HepG2 (cell line): ENCODE data around the gene IL15. TPM values are rescaled to one million over a fixed set of nuclear protein-coding genes. Genes with fewer than 3 reads are reported as not detected.

Source experiments
- ATAC-seq: fragments of 200-7000 bp; cut with Tn5 transposase; 3 replicates; pipeline ENCODE4 v1.9.1; 2020; ENCODE audit warnings: mild to moderate bottlenecking, moderate library complexity
- BruUV-seq: library from RNA; stranded (reverse); fragments of 400-500 nt; replicated peaks from 2 replicates; lab custom pipeline; 2021; lab: Mats Ljungman, UMichigan
- CTCF ChIA-PET: fragments of 300-600 bp; formaldehyde crosslinking; extraction: SDS; loops from one replicate; lab custom pipeline; 2021; ENCODE audit warnings: low total read pairs, inconsistent platforms, low intra/inter-chr PET ratio; lab: Yijun Ruan, JAX
- POLR2A ChIA-PET: fragments of 350-600 bp; sonication (Branson Sonifier 250); formaldehyde crosslinking; loops from one replicate; lab custom pipeline; 2020; ENCODE audit warnings: antibody characterized with exemption, inconsistent platforms; lab: Yijun Ruan, JAX
- DNase-seq: peaks from one replicate; pipeline ENCODE4 v3.0.0-alpha.2; 2015; ENCODE audit warnings: low spot score
- FAIRE-seq: peaks from 3 replicates; lab custom pipeline; 2011; peaks lifted over from hg19 to GRCh38; lab: Jason Lieb, UNC
- H2AFZ ChIP-seq: one replicate; pipeline ENCODE4 v1.6.1; 2011; ENCODE audit warnings: low read length, inconsistent platforms
- H3K27ac ChIP-seq: fragments of 300-600 bp; 3 replicates; pipeline ENCODE4 v1.8.0; 2011; ENCODE audit warnings: mixed run types, mild to moderate bottlenecking, mixed read lengths, low read length, inconsistent platforms; ENCODE audit not compliant: insufficient read depth; ENCODE audit errors: extremely low read length
- H3K27me3 ChIP-seq, 2 experiments: fragments of 200-600 bp in 1 of 2; 2 replicates in 1 of 2; 3 replicates in 1 of 2; pipeline versions ENCODE4 v1.6.0 to v1.8.0; 2011; ENCODE audit warnings: low read length in 2 of 2, mild to moderate bottlenecking in 2 of 2, moderate library complexity in 2 of 2, inconsistent platforms in 1 of 2; ENCODE audit not compliant: insufficient read depth in 2 of 2, control insufficient read depth in 1 of 2
- H3K36me3 ChIP-seq, 2 experiments: fragments of 200-600 bp in 1 of 2; replicated peaks in 1 of 2; 2 replicates in 1 of 2; 3 replicates in 1 of 2; pipeline versions ENCODE4 v1.5.1 to v1.8.0; 2011; ENCODE audit warnings: low read length in 2 of 2, inconsistent platforms in 1 of 2; ENCODE audit not compliant: insufficient read depth in 2 of 2, control insufficient read depth in 1 of 2
- H3K4me1 ChIP-seq: 2 replicates; pipeline ENCODE4 v1.5.1; 2012; ENCODE audit warnings: low read length, inconsistent platforms; ENCODE audit not compliant: insufficient read depth
- H3K4me2 ChIP-seq: 2 replicates; pipeline ENCODE4 v1.6.0; 2011; ENCODE audit warnings: low read depth, low read length, inconsistent platforms
- H3K4me3 ChIP-seq, 3 experiments: fragments of 200-600 bp in 1 of 3; sonication (generic), shearing (Covaris generic) in 1 of 3; replicated peaks in 1 of 3; 2 replicates each; pipeline ENCODE4 v1.5.1; 2011 to 2016; ENCODE audit warnings: low read length in 3 of 3, inconsistent platforms in 2 of 3, low read depth in 2 of 3, mild to moderate bottlenecking in 2 of 3, control low read depth in 1 of 3, mixed read lengths in 1 of 3; ENCODE audit not compliant: insufficient read depth in 1 of 3
- H3K79me2 ChIP-seq: one replicate; pipeline ENCODE4 v1.6.1; 2011; ENCODE audit warnings: low read length, inconsistent platforms; ENCODE audit not compliant: insufficient read depth
- H3K9ac ChIP-seq: 2 replicates; pipeline ENCODE4 v1.6.0; 2011; ENCODE audit warnings: mild to moderate bottlenecking, low read depth, low read length, inconsistent platforms; ENCODE audit not compliant: insufficient read depth
- H3K9me3 ChIP-seq: 2 replicates; pipeline ENCODE4 v1.5.1; 2012; ENCODE audit warnings: mild to moderate bottlenecking, low read length
- H4K20me1 ChIP-seq: 2 replicates; pipeline ENCODE4 v1.6.0; 2011; ENCODE audit warnings: inconsistent platforms, mild to moderate bottlenecking, low read length, moderate library complexity; ENCODE audit not compliant: insufficient read depth
- BRCA1 ChIP-seq: sonication (generic); formaldehyde crosslinking; IDR thresholded peaks from 2 replicates; pipeline ENCODE4 v1.4.0; 2020; ENCODE audit warnings: missing genetic modification reagents
- MED13 ChIP-seq: sonication (generic); formaldehyde crosslinking; IDR thresholded peaks from 2 replicates; pipeline ENCODE4 v1.5.0; 2020; ENCODE audit warnings: missing genetic modification reagents
- PHF21A ChIP-seq: sonication (generic); formaldehyde crosslinking; IDR thresholded peaks from 2 replicates; pipeline ENCODE4 v1.5.0; 2020; ENCODE audit warnings: mild to moderate bottlenecking, missing genetic modification reagents
- TMF1 ChIP-seq: sonication (generic); formaldehyde crosslinking; IDR thresholded peaks from 2 replicates; pipeline ENCODE4 v1.8.1; 2022; ENCODE audit warnings: low read depth, missing genetic modification reagents
- TP53 ChIP-seq: sonication (generic); formaldehyde crosslinking; conservative IDR thresholded peaks from 2 replicates; pipeline ENCODE4 v1.4.0; 2020; ENCODE audit warnings: missing genetic modification reagents
- ZBTB7B ChIP-seq: sonication (generic); formaldehyde crosslinking; IDR thresholded peaks from 2 replicates; pipeline ENCODE4 v1.4.0; 2020; ENCODE audit warnings: missing genetic modification reagents
- ZNF660 ChIP-seq: sonication (generic); formaldehyde crosslinking; IDR thresholded peaks from 2 replicates; pipeline ENCODE4 v1.5.1; 2020; ENCODE audit warnings: mild to moderate bottlenecking, low read depth, missing genetic modification reagents, borderline replicate concordance
- WGBS: methylation state at CpG from one replicate; pipeline ENCODE4 v1.1.6; 2017; ENCODE audit warnings: low lambda C conversion rate; 5-methylcytosine and 5-hydroxymethylcytosine counted together
- in situ Hi-C: cut with HindIII; loops from 2 replicates; pipeline ENCODE4 v1.10.0; 2017; ENCODE audit warnings: low pct_unique_long_range_greater_than_20kb; ENCODE audit not compliant: extremely low pct_ligation_motif_present
- intact Hi-C: fragments of 100-400 bp; cut with micrococcal nuclease; formaldehyde crosslinking; loops from one replicate; pipeline ENCODE4 v1.10.0; 2022; ENCODE audit not compliant: unreplicated experiment
- polyA plus RNA-seq, 8 experiments: library from polyadenylated mRNA; depleted of rRNA in 3 of 8; stranded (reverse) in 7 of 8; unstranded in 1 of 8; fragments of >200 nt; fragmentation: Illumina TruSeq in 4 of 8; extraction: Trizol in 4 of 8; gene quantifications; 2 replicates each; pipeline versions ENCODE4 v1.2.1 to v1.2.3, GENCODE V29; 2011 to 2016; ENCODE audit warnings: low read depth in 4 of 8, missing spikeins in 1 of 8, mixed read lengths in 1 of 8; ENCODE audit not compliant: insufficient read depth in 1 of 8
- total RNA-seq, 5 experiments: library from RNA; depleted of rRNA; stranded (reverse); fragments of >200 nt; fragmentation: Illumina TruSeq; extraction: Trizol; gene quantifications; 2 replicates each; pipeline ENCODE4 v1.2.3, GENCODE V29; 2016; ENCODE audit warnings: low read depth in 1 of 5
- TF ChIP-seq, protein P1 (sequence below): sonication (generic); formaldehyde crosslinking; conservative IDR thresholded peaks from 2 replicates; pipeline ENCODE4 v1.8.0; 2022; ENCODE audit warnings: missing genetic modification reagents
- TF ChIP-seq, protein P2 (sequence below): IDR thresholded peaks from 2 replicates; pipeline ENCODE4 v1.6.1; 2012; ENCODE audit warnings: low read depth, low read length, improper control_type of control experiment
- TF ChIP-seq, protein P3 (sequence below), 2 experiments: sonication (generic) in 1 of 2; formaldehyde crosslinking in 1 of 2; IDR thresholded peaks; 2 replicates each; pipeline versions ENCODE4 v1.4.0 to v1.6.1; 2018 to 2020; ENCODE audit warnings: missing genetic modification reagents in 2 of 2, borderline replicate concordance in 1 of 2, low read depth in 1 of 2, mild to moderate bottlenecking in 1 of 2, missing biosample characterization in 1 of 2

IL15 gene
- total and polyA plus RNA-seq, 2 of the 13 experiments (the other 11 are each of a cell fraction or from before 2014, with no cell fraction given) = 0.12 to 0.24 TPM

DNA sequence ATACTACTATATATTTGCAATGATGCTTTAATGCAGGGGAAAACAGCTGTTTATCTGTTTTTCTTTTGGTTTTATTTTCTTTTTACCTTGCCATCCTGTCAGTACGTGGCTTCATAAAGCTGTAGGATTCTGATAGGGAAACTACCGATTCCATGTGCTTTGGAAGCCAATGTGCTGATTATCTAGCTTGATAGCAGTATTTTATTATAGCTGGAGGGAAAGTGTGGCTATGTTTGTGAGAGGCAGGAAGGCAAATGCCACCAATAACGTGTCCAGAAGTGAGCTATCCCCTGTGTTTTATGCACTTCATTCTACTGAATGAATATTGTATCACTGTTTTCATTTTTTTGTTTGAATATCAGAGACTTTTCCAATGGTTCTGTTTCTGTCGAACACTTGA, 43.7 kb downstream of the IL15 start (continued):
- no peak for TF ChIP-seq ZNF660 (CRISPR knock-in tag)
- no peak for TF ChIP-seq TP53 (CRISPR knock-in tag)
- TF ChIP-seq MED13 (CRISPR knock-in tag) = no peak
- no peak for TF ChIP-seq ZBTB7B (CRISPR knock-in tag)

DNA sequence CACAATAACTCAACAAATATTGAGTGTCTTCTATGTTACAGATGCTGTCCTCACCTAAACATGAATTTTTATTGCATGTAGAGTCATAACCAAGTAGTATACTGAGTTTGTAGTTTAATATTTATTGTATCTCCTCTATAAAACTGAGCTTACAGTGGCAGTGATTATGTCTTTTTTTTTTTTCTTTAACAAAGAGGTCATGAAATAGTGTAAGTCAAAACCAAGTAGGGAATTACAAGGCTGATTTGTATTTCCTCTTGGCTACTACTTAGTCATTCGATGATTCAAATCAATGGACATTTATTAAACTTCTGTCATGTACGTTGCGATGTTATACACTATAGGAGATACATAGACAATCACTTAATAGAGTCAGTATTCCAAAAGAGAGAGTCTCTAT, 48.4 kb downstream of the IL15 start:
- Histone ChIP-seq H3K4me3 (no peak overlapping the region), H3K36me3 (no peaks in the 10 kb centered on the region), H3K9ac (no peak overlapping the region), H3K27ac (no peak overlapping the region), H3K9me3 (no peaks in the 10 kb centered on the region), H3K27me3 (no peaks in the 10 kb centered on the region), H3K79me2 (no peaks in the 10 kb centered on the region), H2AFZ (no peak overlapping the region), H3K4me1 (no peaks in the 10 kb centered on the region), H3K4me2 (no peak overlapping the region), H4K20me1 (no peaks in the 10 kb centered on the region)
- ATAC-seq = no peak
- POLR2A ChIA-PET = no interaction called here
- intact Hi-C loops = no loop called here
- WGBS = 57% methylated on average over 3 of the region's 3 CpGs
- no peak for DNase-seq
- no TSS peak for BruUV-seq
- no peak for FAIRE-seq
- in situ Hi-C loops = no loop called here
- CTCF ChIA-PET = no interaction called here
- TF ChIP-seq BRCA1 (CRISPR knock-in tag) = no peak
- TF ChIP-seq, protein P1, sequence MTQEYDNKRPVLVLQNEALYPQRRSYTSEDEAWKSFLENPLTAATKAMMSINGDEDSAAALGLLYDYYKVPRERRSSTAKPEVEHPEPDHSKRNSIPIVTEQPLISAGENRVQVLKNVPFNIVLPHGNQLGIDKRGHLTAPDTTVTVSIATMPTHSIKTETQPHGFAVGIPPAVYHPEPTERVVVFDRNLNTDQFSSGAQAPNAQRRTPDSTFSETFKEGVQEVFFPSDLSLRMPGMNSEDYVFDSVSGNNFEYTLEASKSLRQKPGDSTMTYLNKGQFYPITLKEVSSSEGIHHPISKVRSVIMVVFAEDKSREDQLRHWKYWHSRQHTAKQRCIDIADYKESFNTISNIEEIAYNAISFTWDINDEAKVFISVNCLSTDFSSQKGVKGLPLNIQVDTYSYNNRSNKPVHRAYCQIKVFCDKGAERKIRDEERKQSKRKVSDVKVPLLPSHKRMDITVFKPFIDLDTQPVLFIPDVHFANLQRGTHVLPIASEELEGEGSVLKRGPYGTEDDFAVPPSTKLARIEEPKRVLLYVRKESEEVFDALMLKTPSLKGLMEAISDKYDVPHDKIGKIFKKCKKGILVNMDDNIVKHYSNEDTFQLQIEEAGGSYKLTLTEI (CRISPR knock-in tag) = no peak
- no peak for TF ChIP-seq TMF1 (CRISPR knock-in tag)
- TF ChIP-seq, protein P2, sequence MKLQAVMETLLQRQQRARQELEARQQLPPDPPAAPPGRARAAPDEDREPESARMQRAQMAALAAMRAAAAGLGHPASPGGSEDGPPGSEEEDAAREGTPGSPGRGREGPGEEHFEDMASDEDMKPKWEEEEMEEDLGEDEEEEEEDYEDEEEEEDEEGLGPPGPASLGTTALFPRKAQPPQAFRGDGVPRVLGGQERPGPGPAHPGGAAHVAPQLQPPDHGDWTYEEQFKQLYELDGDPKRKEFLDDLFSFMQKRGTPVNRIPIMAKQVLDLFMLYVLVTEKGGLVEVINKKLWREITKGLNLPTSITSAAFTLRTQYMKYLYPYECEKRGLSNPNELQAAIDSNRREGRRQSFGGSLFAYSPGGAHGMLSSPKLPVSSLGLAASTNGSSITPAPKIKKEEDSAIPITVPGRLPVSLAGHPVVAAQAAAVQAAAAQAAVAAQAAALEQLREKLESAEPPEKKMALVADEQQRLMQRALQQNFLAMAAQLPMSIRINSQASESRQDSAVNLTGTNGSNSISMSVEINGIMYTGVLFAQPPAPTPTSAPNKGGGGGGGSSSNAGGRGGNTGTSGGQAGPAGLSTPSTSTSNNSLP = no peak
- TF ChIP-seq, protein P3, sequence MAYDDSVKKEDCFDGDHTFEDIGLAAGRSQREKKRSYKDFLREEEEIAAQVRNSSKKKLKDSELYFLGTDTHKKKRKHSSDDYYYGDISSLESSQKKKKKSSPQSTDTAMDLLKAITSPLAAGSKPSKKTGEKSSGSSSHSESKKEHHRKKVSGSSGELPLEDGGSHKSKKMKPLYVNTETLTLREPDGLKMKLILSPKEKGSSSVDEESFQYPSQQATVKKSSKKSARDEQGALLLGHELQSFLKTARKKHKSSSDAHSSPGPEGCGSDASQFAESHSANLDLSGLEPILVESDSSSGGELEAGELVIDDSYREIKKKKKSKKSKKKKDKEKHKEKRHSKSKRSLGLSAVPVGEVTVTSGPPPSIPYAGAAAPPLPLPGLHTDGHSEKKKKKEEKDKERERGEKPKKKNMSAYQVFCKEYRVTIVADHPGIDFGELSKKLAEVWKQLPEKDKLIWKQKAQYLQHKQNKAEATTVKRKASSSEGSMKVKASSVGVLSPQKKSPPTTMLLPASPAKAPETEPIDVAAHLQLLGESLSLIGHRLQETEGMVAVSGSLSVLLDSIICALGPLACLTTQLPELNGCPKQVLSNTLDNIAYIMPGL (CRISPR knock-in tag; IDR thresholded peaks at IDR 0.05; ENCODE audit: borderline replicate concordance in 1 of 2, low read depth in 1 of 2) = no peak
- no peak for TF ChIP-seq PHF21A (CRISPR knock-in tag)
